ENCODE data around the gene BCKDHB. TPM values are rescaled to one million over a fixed set of nuclear protein-coding genes. Genes with fewer than 3 reads are reported as not detected.
"Not testable (repeated sequence)": the region's sequence is repeated elsewhere in the genome, so short reads cannot be mapped to it uniquely, and the experiment has no call there.

BCKDHB gene
- polyA plus RNA-seq, 3 donors = 29.0 to 36.3 (median 32.9) TPM

GRCh38 chr6:80233958-80234357 is 127.5 kb downstream of the BCKDHB start:
- no peak for DNase-seq (ENCODE audit: extremely low read depth in 1 of 11, low read depth in 9 of 11, low spot score in 4 of 11)

DNA sequence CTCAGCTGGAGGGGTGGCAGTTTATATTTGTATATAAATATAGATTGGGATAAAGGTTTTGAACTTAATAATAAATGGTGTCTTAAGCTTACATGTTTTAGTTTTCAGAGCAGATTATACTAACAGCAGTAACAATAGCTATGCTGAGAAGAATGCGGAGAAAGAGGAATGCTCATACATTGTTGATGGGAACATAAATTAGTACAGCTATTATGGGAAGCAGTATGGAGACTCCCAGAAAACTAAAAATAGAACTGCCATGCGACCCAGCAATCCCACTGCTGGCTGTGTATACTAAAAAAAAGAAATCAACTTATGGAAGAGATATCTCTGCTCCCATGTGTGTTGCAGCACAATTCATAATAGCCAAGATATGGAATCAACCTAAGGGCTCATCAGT is 127.9 kb downstream of the BCKDHB start:
- peak in 5 of 11 donors; percentile 9 to 46 (median 30) for DNase-seq (ENCODE audit: extremely low read depth in 1 of 11, low read depth in 9 of 11, low spot score in 4 of 11)

DNA sequence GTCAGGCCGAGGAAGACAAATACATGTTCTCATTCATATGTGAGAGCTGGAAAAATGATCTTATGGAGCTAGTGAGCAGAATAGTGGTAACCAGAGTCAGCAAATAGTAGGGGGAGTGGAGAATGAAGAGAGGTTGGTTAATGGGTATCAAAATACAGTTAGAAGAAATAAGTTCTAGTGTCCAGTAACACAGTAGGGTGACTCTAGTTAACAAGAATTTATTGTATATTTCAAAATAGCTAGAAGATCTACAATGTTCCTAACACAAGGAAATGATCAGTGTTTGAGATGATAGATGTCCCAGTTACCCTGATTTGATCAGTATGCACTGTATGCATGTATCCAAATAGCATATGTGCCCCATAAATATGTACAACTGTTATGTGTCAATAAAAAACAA is 128.4 kb downstream of the BCKDHB start:
- no peak for DNase-seq (ENCODE audit: extremely low read depth in 1 of 11, low read depth in 9 of 11, low spot score in 4 of 11)

DNA sequence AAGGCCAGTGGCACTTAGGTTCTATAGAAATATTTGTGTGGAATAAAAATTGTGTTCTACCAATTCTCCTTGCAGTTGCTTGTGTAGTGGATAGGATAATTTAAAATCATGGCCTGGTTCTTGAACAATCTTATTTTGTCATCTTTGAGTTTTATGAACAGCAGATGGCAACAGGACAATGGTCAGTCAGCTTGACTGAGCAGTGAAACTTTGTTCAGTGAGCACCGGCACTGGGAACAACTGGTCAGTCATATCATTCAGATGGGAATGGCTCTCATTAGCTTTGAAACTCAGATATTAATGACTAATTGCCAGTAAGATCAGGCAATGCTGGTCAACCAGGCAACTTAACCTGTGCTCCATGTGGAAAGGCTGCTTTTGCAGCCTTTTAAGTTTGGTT is 129.2 kb downstream of the BCKDHB start:
- no peak for DNase-seq (ENCODE audit: extremely low read depth in 1 of 11, low read depth in 9 of 11, low spot score in 4 of 11)

DNA sequence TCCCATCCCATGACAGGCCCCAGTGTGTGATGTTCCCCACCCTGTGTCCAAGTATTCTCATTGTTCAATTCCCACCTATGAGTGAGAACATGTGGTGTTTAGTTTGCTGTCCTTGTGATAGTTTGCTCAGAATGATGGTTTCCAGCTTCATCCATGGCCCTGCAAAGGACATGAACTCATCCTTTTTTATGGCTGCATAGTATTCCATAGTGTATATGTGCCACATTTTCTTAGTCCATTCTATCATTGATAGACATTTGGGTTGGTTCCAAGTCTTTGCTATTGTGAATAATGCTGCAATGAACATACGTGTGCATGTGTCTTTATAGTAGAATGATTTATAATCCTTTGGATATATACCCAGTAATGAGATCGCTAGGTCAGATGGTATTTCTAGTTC is 132.3 kb downstream of the BCKDHB start:
- DNase-seq (ENCODE audit: extremely low read depth in 1 of 11, low read depth in 9 of 11, low spot score in 4 of 11) = not testable (repeated sequence)

GRCh38 chr6:80245043-80245442 is 138.6 kb downstream of the BCKDHB start:
- no peak for DNase-seq (ENCODE audit: extremely low read depth in 1 of 11, low read depth in 9 of 11, low spot score in 4 of 11)

DNA sequence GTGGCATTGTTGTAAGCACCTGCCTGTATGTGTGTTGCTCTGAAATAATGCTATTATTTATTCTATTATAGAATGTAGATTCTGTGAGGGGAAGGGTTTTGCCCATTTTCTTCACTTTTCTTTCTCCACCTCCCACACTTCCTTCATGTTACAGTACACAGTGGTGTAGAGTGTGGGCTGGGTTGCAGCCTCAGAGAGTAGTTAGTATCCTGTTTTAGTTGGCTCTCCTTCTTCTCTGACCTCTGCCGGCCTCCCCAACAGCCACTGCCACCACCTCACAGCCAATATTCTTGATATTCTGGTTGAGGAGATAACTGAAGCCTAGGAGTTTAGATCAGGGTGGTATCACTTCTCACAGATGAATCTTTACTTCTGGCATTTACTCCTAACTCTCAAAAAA is 143.4 kb downstream of the BCKDHB start:
- DNase-seq (ENCODE audit: extremely low read depth in 1 of 11, low read depth in 9 of 11, low spot score in 4 of 11) = no peak

DNA sequence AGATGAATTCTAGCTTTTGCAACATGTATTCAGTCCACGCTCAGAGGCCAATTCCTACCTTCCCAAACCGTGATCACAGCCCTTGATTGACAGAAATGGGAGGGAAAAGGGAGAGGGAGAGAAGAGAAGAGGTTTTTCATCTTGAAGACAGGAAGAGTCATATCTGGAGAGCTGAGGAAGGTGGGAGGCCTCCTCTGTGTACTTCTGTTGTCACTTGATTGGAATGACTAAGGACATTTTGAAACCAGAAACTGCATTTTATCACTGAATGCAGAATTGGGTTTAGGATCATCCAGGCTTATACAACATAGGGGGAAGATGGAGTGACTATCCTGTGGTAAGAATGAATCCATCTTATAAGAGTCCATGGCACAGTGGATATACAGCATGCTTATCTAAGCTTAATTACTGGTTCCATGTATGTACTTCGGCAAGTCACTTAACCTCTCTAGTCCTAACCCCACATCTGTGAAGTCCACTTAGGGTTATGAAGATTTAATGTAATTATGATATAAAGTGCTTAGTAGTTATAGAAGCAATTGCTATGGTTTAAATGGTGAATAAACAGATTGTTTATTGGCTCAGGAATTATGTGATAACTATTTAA is 144.0 kb downstream of the BCKDHB start:
- no peak for DNase-seq (ENCODE audit: extremely low read depth in 1 of 11, low read depth in 9 of 11, low spot score in 4 of 11)

DNA sequence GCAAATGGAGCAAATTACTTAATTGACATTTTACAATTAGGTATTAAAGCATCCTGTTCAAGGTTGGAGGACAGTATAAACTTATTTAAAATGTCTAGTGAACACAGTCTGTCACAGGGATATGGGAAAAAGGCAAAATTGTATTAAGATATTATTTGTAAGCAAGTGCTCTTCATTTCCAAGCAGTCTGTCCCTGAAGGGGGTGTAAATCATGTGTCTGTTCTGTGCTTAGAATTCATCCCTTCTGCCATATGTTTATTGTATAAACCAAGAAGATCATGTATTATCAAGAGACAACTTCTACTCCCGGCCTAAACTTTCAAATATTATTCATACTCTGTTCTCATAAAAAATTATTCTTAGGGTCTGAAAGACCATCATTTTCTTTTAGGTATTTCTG is 144.8 kb downstream of the BCKDHB start:
- DNase-seq (ENCODE audit: extremely low read depth in 1 of 11, low read depth in 9 of 11, low spot score in 4 of 11) = no peak

GRCh38 chr6:80254716-80255115 is 148.2 kb downstream of the BCKDHB start:
- no peak for DNase-seq (ENCODE audit: extremely low read depth in 1 of 11, low read depth in 9 of 11, low spot score in 4 of 11)

DNA sequence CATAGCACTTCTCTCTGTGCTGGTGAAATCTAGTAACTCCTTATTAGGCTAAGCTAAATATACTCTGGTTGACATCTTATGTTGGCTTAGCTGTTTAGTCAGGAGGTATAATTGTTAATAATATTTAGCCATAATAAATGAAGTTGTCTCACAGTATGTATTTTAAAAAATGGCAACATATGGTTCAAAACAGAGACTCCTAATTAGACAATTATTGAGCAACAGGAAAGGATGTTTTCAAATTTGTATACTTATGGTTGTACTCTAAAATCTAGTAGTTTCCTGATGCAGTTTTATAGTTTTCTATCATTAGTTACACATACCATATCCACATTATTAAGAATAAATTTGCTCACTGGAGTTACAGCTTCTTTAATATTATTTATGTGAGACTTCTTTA is 150.2 kb downstream of the BCKDHB start:
- no peak for DNase-seq (ENCODE audit: extremely low read depth in 1 of 11, low read depth in 9 of 11, low spot score in 4 of 11)

DNA sequence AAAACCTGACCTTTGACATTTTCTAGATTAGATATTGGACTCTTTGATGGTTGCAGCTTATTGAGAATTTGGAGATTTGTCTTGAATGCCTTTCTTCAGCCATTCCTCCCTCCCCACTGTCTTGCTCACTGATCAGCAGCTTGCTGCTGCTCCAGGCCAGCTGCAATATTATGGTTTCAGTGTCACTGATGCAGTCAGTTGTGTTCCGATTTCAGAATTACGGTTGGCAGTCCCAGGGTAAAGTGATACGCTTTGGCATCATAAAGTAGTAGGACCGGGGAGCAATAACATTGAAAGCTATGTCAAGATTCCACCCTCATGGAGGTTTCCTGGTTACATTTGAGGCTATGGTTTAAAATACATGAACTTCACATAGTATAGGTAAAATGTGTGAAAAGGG is 152.6 kb downstream of the BCKDHB start:
- peak in 6 of 11 donors; percentile 2 to 17 (median 11) for DNase-seq (ENCODE audit: extremely low read depth in 1 of 11, low read depth in 9 of 11, low spot score in 4 of 11)

DNA sequence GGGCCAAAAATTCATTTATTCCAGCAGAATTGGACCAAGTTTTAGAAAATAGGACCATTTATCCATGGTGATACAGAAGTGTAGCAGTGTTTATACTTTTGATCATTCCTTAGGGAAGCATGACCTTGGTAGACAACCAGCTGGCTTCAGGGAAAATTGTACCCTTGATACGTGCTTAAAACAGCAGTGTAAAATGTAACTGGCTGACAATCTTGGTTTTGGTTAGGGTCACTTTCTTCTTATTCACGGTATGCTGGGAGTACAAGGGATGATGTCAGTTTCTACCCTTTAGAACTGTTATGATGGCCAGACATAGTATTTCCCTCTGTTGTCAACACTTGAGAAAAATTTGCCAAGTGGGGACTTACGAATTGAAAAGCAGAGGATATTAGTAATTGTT is 157.1 kb downstream of the BCKDHB start:
- DNase-seq (ENCODE audit: extremely low read depth in 1 of 11, low read depth in 9 of 11, low spot score in 4 of 11) = no peak

- DNase-seq (ENCODE audit: extremely low read depth in 1 of 11, low read depth in 9 of 11, low spot score in 4 of 11) = no peak
Observed at GRCh38 chr6:80268865-80269730, 162.6 kb downstream of the BCKDHB start.

DNA sequence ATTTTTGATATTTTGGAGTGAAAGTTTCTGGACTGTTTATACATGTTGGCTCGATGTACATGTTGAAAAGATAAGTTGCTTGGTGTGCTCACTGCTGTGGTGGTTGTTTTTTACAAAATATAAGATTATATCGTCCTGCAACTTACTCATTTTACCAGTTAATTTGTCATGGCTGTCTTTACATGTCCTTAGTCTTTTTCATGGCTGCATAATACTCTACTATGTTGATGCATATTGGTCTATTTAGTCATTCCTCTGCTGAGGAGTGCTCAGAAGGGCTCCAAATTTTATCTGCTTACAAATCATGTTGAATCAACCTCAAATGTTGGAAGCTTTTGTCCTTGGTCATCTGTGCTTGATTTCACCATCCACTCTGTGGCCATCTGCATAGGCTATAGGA is 164.6 kb downstream of the BCKDHB start:
- DNase-seq (ENCODE audit: extremely low read depth in 1 of 11, low read depth in 9 of 11, low spot score in 4 of 11) = no peak

DNA sequence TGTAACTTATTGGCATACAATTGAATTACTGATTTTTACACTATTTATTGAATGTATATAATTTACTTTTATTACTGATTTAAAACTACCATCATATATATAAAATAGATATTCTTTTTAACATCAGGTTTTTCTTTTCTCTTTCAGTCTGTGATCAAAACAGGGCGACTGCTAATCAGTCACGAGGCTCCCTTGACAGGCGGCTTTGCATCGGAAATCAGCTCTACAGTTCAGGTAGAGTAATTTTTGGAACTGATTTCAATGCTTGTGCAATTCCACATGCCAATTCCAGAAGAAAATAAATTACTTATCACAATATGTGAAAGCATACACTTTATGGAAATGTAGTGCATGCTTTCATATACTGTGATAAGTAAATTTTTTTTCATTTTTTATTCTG is 166.5 kb downstream of the BCKDHB start:
- DNase-seq (ENCODE audit: extremely low read depth in 1 of 11, low read depth in 9 of 11, low spot score in 4 of 11) = no peak

GRCh38 chr6:80276861-80277260 is 170.4 kb downstream of the BCKDHB start:
- no peak for DNase-seq (ENCODE audit: extremely low read depth in 1 of 11, low read depth in 9 of 11, low spot score in 4 of 11)

- DNase-seq (ENCODE audit: extremely low read depth in 1 of 11, low read depth in 9 of 11, low spot score in 4 of 11) = no peak
Observed at GRCh38 chr6:80277501-80277900, 171.0 kb downstream of the BCKDHB start.

DNA sequence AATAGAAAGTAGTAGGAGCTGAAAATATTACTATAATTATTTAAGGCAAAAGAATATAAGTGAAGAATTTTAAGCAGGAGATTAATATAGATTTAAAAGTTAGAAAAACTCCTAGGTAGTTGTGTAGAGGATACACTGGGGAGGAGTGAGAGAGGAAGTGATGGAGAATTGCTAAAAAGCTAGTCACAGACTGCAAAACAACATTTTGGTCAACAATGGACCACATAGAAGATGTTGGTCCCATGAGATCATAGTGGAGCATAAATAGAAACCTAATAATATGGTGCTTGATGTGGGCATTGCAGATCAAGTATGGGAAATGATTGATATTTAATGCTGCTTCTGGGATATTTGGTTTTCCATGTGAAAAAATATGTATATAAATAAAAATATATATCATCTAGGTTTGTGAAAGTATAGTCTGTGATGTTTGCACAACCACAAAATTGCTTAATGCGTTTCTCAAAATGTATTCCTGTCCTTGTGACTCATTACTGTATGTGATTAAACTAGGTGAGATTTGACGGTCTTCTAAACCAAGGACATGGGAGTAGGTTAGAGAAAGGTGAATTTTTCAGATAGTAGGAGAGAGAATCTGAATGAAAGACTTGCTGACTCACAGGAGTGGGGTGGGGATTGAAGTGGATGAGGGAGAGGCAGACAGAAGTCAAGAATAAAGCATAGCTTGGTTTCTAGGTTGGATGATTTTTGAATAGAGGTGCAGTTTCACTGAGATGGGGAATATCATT is 174.0 kb downstream of the BCKDHB start:
- no peak for DNase-seq (ENCODE audit: extremely low read depth in 1 of 11, low read depth in 9 of 11, low spot score in 4 of 11)

DNA sequence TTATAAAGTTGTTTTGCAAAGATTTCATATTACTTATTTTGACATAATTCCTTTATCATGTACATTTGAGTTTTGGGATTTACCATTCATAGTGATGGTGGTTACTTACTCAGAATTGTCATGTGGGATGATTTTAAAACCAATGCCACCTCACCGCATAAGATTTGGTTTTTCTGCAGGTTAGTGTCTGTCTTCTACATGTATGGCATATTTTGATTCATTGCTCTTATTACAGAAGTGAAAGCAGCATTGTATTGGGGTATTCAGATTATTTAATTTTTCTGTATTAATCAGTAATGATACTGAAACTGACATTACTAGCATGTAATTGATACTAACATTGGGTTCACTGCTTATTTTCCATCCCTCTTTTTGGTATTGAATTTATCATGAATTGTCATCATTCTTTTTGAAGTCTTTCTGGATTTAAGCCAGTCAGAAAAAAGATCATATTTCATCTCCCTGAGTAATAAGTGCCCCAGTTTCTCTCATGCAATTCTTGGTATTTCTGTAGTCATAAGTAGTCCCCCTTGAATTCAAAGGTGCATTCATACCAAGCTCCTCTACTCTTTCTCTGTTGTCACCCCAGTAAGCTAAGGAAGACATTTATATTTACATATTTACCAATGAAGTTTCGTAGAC is 176.6 kb downstream of the BCKDHB start:
- no peak for DNase-seq (ENCODE audit: extremely low read depth in 1 of 11, low read depth in 9 of 11, low spot score in 4 of 11)

Measured in renal cortex interstitium (tissue), 11 donors.